Suppressor macrophage (primary cell): Measurements from ENCODE around the gene PHLPP2.
A peak's percentile ranks its signal among the peaks of the same experiment; 100 is the strongest.

Experiments
- DNase-seq, 4 experiments: peaks; one replicate each; pipeline ENCODE4 v3.0.0-alpha.2; 2020 to 2022

PHLPP2 gene

DNA sequence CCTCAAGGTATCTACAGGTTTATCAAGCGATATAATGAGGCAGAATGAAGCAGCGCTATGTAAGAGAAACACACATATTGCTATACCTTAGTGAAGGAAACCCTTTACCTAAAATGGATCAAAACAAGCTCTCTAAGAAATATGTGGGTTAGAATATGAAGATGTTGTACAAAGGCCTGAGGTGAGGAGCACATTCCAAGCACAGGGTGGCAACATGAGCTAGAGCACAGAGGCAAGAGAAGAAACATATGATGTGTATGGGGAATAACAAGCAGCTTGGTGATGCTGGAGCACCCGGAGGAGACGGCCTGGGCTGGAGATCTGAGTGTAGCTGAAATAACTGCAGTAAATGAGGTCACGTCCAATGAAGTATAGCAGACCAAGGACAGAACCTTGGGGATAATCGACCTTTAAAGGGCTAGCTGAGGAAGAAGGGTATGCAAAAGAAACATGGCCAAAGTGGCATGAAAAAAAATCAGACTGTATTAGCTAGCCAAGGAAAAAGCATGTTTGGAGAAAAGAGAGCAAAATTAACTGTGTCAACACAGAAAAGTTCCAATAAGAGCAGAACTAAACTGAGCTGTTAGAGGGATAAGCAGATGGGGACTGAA lies 54.5 kb downstream of the PHLPP2 start:
- DNase-seq: no peak

DNA sequence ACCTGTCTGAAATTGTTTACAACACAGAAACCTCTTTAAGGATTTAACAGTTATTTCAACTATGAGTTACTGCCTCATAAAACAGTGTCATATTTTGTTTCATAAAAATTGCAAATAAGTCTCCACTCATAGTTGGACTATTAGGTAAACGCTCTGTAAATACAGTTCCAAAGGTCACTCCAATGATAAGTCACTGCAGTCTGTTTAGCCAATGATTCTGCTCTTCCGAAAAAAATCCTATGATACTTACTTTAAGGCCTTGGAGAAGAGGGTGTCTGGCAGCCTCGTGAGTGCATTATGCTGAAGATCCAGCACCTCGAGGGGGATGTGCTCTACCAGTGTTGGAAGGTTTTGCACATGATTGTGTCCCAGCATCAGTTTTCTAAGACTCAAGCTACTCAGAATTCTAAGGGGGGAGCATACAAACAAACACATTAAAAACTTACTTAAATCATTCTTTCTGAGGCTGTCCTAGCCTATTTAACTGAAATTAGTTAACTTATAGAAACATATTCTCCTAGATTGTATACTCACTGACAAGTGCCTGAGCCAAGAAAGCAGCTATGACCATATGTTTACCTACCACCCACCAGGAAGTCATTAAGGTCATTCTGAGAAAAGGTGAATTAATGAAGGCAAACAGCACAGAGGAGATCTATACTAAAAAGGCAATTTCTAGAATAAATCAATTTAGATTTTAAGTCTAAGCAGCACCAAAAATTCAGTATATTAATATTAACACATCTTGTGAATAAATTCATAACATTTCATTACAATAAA lies 57.4 kb downstream of the PHLPP2 start:
- DNase-seq: no peak

DNA sequence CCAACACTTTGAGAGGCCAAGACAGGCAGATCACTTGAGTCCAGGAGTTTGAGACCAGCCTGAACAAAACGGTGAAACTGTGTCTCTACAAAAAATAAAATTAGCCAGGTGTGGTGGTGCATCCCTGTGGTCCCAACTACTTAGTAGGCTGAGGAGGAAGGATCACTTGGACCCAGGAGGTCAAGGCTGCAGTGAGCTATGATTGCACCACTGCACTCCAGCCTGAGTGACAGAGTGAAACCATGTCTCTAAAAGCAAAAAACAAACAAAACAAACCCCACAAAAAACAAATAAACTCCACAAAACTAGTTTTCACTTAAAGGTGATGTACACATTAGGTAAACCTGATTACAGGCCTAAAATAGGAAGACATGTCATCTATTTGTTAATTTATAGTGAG lies 58.2 kb downstream of the PHLPP2 start:
- no peak for DNase-seq

DNA sequence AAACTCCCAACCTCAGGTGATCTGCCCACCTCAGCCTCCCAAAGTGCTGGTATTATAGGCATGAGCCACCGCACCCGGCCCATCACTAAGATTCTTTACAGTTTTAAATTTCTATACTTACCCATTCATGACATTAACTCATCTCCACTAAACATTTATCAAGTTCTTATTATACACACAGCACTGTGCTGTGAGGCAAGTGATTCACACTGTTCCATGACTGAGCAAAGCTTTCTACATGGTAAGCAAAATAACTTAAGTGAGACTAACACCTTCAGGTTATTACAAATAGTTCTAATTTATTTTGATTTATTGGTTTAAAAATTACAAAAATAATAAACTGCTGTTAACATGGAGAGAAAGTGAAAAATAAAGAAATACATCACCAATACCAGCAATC lies 65.0 kb downstream of the PHLPP2 start:
- DNase-seq: no peak

DNA sequence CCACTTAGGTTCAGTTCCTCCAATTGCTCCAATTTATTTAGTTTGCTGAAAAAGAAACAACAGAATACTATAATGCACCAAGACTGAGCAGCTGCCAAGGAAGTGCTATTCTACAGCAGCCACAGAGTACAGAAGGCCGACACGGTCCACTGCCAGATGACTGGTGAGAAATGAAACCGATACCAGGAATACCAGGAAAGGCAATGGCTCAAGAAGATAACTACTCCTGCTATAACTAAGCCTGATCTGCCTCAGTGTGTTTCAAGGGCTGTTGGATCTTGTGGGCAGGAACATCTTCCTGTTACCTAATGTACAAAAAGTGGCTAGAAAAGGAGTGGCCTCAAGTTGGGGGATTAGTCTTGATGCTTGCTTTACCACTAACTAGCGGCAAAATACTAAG lies 65.7 kb downstream of the PHLPP2 start:
- DNase-seq: no peak

DNA sequence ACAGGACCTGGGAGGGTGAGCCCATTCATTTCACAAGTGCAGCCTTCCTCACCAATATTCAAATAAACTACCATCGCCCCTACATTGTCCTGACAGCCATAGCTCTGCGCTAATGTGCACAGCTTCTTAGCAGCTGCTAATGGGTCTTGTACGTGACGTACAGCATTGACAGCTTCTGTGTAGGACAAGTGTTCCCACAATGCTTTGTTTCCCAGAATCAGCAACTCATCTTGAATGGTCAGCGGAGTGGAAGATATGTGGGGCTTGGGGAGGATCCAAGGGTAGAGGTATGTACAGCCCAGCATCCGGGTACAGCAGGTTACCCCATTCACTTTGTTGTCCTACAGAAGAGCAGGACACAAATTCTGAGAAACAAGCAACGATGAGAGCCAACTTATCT lies 74.8 kb downstream of the PHLPP2 start:
- DNase-seq: no peak

DNA sequence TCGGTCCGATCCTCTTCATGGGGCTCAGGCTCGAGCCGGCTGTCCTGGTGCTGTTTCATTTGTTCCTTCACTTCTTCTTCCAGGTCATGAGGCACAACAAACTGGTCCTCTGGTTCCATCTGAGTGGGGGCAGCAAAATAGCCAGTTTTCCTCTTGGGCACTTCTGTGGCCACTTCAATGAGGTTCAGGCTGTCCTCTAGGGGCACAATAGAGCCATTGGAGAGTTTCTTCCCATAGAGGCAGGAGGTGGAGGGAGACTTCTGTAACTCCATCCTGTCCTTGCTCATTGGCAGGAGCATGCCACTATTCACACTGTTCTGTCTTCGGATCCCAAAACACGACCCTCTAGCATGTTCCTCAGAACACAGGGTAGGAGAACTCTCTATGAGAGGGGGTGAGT lies 75.6 kb downstream of the PHLPP2 start:
- DNase-seq: peak in 3 of 4 experiments; percentile 9 to 19 (median 19)

DNA sequence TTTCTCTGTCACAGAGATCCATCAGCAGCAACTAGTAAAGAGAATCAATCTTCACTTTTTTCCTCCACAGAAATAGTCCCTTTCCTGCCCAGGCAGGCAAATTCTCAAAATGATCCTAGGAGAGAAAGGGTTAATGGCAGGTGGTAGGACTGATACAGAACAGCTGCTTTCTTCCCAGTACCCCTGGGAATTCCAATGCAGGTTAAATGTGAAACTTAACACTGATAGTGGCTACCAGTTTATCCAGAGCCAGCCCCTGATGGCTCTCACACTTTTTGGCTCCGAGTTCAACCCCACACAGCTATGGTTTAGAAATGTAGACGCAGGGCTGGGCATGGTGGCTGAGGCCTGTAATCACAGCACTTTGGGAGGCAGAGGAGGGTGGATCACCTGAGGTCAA lies 76.3 kb downstream of the PHLPP2 start:
- no peak for DNase-seq

DNA sequence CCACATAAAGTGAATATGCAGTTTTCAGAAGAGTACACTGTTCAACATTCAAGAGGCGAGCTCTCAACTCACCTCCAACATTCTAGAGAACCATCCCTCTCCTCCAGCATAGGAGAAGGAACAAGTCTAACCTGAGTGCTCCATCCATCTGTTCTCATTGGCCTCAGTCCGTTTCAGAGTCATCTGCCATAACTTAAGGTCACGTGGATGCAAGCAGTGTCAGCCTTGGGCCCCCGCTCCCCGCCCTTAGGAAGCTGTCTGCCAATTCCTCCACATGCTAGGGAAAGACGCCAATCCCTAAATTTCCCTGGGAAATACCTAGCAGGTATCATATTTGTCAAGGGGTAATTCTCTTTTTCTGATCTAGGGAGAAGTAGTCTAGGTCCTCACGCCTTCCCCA lies 77.1 kb downstream of the PHLPP2 start:
- no peak for DNase-seq

DNA sequence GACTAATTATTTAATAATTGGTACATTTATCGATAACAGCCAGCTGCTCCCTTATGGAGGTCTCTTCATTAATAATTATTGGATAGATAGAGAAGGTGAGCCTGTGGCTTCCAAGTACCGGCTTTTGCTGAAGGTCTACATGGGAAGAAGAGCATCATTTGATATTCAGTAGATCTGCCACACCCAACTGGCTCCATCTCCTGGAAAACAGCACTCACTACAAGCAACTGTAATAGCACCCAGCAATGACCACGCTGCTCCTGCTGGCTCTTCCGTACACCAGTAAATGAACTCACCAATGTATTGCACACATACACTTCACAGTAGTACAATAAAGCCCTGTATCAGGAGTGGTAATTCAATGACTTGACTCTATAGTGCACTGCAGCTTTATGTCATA lies 79.1 kb downstream of the PHLPP2 start:
- DNase-seq: peak in 3 of 4 experiments; percentile 41 to 54 (median 48)

DNA sequence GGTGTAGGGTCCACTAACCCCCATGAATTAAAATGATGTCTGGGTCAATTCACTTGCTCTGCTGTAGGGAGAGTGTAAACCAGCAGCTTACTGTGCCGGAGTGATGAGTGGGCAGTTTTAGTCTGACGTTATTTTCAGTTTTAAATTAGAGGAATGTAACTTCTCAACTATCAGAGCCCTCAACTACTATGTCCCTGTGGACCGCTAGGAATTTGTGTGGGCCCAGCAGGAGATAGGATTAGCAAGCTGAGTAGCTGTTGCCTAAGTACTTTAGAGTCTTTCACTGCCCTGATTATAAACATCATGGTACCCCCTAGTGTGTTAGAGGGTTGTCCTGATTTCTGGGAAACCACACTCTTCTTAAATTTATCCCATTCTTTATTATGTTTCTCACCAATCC lies 87.1 kb downstream of the PHLPP2 start:
- DNase-seq: no peak

DNA sequence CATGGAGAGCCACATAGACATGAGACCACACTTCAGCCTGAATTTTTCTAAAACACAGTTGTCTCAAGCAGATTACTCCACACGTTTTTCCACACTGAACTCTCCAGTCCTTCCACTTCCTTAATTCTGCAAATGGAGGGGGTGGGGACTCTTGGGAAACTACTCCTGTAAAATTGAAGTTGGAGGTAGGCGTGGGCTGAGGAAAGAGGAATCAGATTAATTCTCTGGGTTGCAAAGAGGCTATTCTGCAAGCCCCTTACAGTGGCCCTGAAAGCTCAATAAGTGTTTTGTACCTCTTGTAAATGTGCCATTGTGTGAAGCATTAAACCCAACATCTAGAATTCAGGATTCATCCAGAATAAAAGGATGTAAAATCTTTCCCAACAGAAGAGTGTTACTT lies 88.9 kb downstream of the PHLPP2 start:
- DNase-seq: peak; percentile 66 to 88 (median 74)

DNA sequence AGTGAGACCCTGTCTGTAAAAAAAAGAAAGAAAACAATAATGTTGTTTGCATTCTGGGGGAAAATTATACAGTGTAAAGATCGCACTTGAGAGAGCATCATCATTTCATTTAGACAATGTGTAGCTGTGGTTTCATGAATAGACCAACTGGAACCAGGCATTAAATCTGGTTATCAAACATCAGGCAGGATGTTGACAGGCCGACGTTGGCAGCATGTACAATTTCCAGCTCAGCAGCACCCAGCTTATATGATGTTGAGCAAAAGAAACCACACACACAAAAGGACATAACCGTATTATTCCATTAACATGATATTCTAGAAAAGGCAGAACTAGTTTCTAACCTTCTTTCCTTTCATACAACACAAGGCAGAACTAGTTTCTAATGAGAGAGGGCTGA lies 92.7 kb downstream of the PHLPP2 start:
- no peak for DNase-seq

DNA sequence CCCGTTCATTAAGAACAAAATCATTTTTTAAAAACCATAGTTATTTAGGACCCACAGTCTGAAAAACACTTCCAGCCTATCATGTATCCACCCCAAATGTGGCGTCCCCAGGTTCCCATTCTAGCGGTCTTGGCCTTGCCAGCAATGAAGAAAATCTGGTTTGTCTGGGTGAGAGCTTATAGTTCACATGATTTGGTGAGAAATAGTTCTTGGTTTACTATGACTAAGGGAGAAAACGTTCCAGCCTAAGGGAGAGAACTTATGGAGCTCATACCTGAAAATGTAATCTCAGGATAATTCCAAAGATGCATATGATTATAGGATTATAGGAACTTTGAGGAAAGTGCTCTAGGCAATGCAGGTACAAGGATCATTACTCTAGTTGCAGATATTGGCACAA lies 93.7 kb downstream of the PHLPP2 start:
- DNase-seq: no peak

DNA sequence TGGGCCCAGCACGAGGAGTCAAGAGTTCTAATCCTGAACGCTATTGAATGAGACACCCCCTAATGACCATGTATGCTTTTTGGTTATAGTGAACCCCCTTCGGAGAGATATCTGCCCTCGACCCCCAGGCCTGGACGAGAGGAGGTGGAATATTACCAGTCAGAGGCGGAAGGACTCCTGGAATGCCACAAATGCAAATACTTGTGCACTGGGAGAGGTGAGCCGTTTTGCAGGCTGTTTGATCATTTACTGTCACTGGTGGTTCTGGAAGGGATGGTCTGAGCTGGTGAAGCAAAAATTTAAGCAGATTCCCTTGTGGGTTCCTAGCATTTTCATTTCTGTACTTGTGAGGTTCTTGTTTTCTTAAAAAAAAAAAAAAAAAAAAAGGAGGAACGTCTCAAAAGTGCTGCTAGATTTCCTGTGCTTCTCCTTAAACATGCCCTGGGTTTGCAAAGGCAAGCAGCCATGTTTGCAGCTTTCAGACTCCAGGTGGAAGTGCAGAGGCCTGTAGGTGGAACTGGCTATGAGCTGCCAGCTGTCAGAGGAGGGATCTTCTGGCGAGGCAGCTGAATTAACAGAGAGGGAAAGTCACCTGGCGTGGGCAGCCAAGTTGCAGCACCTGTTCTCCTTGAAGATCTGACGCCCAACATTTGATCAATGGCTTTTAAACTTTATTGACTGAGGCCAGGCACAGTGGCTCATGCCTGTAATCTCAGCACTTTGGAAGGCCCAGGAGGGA lies 95.1 kb downstream of the PHLPP2 start:
- peak in 1 of 4 experiments; percentile 28 for DNase-seq

DNA sequence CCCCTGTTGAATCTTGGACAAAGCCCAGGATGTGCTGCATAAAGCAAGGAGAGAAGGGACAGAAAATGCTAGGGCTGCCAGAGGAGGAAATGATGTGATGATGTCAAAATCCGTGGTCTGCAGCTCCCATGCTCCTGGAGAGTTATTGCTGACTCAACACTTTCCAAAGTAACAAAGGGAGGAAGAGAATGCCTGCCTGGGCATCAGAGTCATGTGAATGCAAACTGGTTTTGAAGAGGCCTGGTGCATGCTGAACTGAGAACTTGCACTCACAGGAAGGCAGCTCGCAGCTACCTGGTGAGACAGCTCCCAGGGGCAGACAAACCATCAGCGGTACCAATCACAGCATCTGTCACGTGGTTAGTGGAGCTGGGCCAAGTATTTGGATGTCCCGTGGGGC lies 95.7 kb downstream of the PHLPP2 start:
- DNase-seq: peak; percentile 45 to 82 (median 68)

DNA sequence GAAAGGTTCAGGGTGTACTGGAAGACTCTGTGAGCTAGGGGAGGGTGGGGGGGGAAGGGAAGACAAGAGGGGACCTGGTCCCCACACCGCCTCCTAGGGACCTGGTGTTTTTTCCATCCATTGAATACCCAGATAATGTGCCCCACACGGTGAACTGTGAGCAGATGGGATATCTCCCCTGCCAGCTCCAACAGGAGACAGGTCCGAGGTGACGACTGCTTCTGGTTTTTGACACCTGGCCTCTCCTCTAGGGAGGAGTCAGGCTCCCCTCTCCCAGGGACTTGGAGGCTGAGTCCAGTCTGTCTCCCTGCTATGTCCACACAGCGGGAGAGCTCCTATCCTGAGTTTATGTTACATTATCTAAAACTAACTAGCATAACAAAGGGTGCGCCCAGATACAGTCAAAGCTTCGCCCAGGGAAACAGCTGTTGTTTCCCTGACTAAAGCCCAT lies 96.7 kb downstream of the PHLPP2 start:
- DNase-seq: no peak

DNA sequence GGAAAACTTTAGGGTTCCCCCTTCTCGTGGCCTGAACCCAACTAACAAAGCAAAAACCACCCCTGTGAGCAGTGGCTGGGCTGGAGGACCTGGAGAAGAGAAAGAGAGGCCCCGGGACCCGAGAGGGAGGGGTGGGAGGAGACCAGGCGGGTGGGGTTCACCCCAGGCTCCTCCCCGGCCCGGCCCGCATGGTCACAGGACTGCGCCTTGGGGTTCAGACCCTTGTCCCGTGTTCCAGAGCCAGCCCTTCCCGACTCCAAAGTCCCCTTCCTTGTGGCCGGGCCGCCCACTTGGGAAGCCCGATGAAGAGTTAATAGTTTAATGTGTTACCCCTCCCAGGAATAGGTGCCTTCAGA lies 97.7 kb downstream of the PHLPP2 start:
- DNase-seq: no peak

DNA sequence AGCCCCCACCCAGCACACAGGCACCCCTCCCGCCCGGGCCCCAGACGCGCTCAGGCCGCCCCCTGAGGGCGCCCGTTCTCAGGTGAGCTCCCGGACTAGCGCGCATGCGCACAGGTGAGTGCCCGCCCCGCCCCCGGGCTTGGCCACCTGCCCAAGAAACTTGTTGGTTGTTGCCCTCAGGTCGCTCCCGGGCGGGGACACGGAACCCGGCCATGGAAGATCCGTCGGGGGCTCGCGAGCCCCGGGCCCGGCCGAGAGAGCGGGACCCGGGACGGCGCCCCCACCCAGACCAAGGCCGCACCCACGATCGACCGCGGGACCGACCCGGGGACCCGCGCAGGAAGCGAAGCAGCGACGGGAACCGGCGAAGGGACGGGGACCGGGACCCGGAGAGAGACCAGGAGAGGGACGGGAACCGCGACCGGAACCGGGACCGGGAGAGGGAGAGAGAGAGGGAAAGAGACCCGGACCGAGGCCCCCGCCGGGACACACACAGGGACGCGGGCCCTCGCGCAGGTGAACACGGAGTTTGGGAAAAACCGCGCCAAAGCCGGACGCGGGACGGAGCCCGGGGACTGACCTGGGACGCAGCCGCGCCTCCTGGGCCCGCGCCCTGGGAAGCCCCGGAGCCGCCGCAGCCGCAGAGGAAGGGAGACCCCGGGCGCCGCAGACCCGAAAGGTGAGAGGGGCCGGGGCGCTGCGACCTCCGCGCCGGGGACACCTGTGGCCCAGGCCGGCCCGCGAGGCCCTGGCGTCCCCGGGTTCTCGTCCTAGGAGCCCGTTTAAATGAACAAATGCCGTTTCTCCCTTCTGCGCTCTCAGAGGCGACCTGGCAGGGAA lies 98.3 kb downstream of the PHLPP2 start, which contains the start of gene MARVELD3:
Gene MARVELD3, plus strand, starts transcription at position 167 of the 840 bp plus-strand sequence. Its CDS starts 46 bp downstream, at position 213.
- DNase-seq: no peak

DNA sequence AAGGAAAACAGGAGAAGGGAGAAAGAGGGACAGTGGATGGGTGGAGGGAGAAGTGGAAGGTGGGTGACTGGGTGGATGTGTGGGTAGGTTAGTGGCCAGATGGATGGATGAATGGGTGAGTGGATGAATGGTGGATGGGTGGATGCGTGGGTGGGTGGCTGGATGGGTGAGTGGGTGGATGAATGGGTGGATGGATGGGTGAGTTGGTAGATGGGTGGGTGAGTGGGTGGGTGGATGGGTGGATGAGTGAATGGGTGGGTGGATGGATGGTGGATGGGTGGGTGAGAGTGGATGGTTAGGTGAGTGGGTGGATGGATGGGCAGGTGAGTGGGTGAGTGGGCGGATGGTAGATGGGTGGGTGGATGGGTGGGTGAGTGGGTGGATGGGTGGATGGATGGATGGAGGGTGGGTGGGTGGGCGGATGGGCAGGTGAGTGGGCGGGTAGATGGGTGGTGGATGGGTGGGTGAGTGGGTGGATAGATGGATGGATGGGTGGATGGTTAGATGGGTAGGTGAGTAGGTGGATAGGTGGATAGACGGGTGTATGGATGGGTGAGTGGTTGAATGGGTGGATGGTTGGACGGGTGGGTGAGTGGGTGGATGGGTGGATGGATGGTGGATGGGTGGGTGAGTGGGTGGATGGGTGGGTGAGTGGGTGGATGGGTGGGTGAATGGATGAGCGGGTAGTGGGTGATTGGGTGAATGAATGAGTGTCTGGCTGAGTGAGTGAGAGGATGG lies 99.2 kb downstream of the PHLPP2 start:
- no peak for DNase-seq

DNA sequence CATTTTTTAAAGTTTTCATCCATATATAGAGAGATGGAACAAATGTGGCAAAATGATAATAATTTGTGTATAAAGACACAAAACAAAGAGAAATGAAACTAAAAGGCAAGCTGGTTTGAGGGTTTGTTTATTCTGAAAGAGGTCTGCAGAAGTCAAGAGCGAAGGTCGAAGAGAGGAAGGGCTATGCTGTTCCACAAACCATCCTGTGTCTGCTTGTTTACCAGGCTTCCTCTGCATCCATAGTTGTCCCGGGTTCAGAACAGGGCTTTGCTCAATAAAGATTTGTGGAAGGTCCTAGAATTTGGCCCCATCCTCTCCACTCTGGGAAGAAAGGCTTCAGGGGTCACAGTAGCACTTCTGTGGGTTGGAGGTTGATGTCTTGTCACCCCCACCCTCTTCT lies 100.9 kb downstream of the PHLPP2 start:
- no peak for DNase-seq

DNA sequence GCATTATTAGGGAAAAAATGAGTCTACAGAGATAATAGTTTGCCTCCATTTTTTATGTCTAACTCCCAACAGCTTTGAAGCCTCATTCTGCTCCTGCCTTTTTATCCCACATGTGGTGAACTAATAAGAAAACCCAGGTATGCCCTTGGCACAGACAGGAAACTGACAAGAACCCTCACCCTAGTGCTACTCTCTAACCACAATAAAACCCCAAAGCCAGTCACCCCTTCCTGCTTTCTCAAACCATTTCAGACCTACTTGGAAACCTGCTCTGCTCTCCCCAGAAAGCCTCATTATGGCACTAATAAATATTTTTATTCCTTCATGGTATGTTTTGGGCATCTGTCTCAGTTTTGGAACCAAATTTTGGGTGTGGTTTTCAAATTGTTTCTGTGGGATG lies 102.4 kb downstream of the PHLPP2 start:
- no peak for DNase-seq
